GM19395 (cell line): ENCODE results near the gene LDHAL6B.

Experiments
- ATAC-seq: cut with Tn5 transposase; IDR thresholded peaks from one replicate; pipeline ENCODE4 v1.9.1; 2021; ENCODE audit warnings: mild to moderate bottlenecking, moderate library complexity; ENCODE audit not compliant: unreplicated experiment

Gene LDHAL6B

GRCh38 chr15:59216911-59217310 lies 10.3 kb downstream of the LDHAL6B start:
- no peak for ATAC-seq

- ATAC-seq = no peak
Measured at GRCh38 chr15:59217876-59218498, 11.3 kb downstream of the LDHAL6B start.

GRCh38 chr15:59218710-59219109 lies 12.1 kb downstream of the LDHAL6B start:
- no peak for ATAC-seq

GRCh38 chr15:59221511-59222505 lies 15.2 kb downstream of the LDHAL6B start:
- no peak for ATAC-seq

DNA sequence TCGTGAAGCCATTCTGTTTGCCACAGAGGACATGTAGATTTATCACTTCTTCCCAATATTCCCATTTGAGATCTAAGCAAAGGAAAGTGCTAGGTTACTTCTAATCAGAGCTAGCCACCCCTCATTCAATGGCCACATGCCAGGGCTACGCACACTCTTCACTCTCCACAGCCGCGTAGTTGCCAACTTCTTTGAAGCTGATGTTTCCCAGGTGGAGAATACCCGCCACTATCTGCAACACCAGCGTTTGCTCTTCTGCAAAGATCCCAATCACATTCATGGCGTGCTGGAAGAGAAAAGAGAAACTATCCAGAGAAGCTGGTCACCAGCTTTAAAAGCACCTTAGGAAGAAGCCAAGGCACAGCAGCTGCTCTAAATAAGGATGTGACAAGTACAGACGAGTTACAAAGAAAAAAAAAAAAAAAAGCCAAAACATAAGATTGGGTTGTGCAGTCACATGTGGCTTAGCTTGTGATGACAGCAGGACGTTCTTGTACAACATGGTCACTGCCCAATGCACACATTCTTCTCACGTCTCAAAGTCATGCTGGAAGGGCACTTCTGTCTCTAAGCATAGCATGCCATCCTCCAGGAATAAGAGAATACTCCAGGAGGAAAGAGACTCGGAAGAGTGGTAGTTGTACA lies 16.4 kb downstream of the LDHAL6B start:
- no peak for ATAC-seq

DNA sequence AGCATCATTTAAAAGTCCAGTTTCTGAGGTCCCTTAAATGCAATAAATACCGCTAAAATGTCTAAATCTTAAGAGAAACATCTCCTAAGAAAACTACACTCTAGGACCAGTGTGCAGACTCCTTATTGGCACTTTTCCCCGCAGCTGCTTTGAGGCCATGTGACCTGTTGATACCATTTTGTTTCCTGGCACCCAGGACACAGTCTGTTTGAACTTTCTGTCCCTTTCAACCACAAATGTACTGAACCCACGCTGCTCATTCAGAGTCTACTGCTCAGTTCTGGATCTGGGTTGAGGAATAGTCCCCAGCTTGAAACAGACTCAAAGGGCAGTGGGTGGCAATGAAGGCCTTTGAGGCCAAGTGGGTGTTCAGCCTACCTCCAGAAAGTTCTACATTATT lies 17.1 kb downstream of the LDHAL6B start:
- no peak for ATAC-seq

GRCh38 chr15:59224474-59224873 lies 17.8 kb downstream of the LDHAL6B start:
- no peak for ATAC-seq

GRCh38 chr15:59227021-59227420 lies 20.4 kb downstream of the LDHAL6B start:
- no peak for ATAC-seq

DNA sequence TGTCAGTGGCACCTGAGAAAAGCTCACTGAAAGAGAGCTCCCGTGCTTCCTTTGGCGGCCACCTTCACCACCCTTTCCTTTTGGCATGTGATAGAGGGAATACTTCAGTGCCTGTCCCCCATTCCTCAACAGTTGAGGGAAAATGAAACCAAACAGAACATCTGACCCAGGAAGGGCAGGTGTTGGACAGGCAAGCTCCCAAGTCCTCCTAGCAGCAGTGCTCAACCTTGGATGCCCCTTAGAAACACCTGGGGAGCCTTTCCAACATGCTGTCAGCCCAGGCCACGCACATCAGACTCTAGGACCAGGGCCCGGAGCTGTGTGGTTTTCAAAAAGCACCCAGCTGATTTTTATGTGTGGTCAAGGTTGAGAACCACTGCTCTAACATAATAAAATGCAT lies 22.4 kb downstream of the LDHAL6B start:
- ATAC-seq = no peak

DNA sequence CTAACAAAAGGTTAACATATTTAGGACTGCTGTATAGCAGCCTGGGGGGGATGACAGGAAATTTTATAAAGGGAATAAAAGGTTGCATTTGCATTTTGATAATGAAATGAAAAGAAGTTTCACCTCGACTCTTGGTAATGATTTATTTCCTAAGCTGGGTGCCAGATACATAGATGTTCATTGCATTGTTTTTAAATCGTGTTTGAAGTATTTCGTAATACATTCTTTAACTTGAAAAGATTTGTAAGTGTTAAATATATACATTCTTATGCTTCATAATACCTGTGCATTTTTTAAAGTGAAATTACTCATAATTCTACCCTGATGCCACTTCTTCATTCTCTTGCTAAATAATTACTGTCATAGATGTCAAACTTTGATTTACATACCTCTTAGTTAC lies 22.8 kb downstream of the LDHAL6B start:
- ATAC-seq = no peak

DNA sequence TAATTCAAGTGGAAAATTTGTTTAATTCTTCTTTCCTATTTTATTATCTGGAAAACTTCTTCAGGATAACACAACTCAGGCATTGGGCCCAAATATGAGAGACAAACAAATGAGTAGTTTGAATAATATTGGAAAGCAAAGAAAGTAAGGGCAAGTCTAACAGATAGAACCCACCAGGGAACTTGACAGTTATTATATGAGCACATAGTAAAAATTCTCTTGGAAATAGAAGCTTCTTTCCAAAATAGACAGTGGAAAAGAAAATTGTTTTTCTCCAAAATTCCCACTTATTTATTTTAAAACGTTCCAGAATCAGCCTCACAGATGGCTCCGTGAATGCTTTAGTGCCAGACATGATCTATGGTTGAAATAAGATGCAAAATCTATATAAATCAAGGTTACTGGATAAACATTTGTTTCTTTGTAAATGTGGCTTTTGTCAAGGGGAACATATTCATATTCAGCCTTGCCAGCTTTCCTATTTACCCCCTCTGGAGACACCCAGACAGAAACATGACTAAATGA lies 23.9 kb downstream of the LDHAL6B start:
- ATAC-seq = no peak

DNA sequence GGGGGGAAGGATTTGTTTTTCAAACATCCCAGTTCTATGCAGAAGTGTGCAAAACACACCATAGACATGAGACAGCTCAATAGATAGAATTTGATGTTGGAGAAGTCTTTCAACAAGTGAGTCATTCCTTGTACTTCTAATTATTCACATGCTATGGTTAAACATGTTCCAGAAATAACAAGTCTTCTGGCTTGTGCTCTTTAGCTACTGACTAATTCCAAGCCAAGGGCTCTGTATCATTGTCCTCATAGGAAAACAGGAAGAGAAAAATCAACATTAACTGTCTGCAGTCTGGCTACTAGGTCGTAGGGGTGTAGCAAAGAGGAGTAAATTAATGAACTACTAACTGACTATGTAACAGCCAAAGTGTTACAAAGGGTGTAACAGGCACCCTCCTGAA lies 25.8 kb downstream of the LDHAL6B start:
- ATAC-seq = no peak

GRCh38 chr15:59236394-59236793 lies 29.8 kb downstream of the LDHAL6B start:
- ATAC-seq = no peak

DNA sequence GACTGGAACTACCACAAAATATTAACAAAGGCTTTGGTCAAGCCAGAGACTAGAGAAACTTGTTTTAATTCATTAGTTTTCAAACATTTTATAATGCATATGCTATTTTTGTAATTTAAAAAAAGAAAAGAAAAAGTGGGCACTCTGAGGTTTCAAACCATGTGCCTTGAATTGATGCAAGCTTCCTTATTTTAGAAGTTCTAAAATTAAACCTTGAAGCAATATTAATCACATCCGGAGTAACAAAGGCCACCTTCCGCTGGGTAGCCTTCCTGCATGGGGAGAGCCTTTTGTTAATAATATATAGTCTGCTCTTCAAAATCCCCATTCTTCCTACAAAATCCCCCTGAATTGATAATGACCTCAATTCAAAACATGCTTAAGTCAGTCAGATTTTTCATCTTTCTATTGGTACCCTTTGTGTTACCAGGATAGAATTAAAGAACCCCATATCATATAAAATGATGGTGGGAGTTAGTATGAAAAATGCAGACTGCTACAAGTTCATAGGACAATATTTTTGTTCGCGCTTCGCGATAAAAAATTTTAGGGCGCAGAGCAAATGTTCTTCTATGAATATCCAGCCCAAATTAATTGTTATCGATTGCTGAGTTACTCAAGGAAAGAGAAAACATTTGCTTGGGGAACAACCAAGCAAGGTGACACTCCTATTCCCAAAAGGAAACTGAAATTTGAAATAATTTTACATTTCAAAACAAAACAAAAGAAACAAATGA lies 30.6 kb downstream of the LDHAL6B start:
- peak; percentile 71 for ATAC-seq

- peak; percentile 72 for ATAC-seq
Measured at GRCh38 chr15:59237924-59238331, 31.3 kb downstream of the LDHAL6B start.

GRCh38 chr15:59240036-59240435 lies 33.4 kb downstream of the LDHAL6B start:
- ATAC-seq = no peak

DNA sequence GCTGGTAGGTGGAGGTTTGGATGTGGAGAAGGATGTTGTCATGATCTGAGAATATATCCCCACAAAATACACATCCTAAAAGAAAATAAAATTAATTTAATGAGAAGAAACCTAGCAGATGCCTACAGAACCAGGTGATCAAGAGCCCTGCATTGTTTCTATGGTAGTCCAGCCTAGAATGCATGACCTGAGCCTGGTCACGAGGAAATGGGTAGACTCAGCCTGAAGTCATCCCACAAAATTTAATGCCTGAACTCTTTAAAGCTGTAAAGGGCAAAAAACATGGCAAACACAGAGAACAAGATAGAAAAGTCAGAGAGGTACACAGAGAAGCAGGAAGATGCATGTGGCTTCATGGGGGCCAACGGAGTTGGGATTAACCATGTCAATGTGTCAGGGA lies 36.0 kb downstream of the LDHAL6B start:
- ATAC-seq = no peak

GRCh38 chr15:59243622-59244021 lies 37.0 kb downstream of the LDHAL6B start:
- no peak for ATAC-seq

GRCh38 chr15:59244337-59244736 lies 37.7 kb downstream of the LDHAL6B start:
- peak; percentile 88 for ATAC-seq

- no peak for ATAC-seq
Measured at GRCh38 chr15:59245559-59245958, 38.9 kb downstream of the LDHAL6B start.

DNA sequence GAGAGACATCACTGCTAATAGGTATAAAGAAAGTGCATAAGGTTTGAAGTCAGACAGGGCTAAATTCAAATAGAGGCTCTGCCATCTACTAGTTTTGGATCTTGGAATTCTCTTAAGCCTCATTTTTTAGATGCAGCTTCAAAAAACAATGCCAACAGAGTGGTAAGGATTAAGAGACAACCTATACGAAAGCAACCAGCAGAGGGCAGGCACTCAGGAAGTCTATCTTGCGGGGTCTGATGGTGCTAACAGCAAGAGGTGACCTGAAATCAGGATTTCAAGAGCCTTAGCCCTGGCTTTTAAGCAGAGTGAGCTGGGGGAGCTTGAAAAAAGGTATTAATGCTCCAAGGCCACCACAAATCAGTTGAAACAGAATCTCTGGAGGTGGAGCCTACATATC lies 40.7 kb downstream of the LDHAL6B start:
- ATAC-seq = no peak
